BE2C (cell line): ENCODE data around the gene PRR15.

ENCODE experiments used
- DNase-seq: peaks from one replicate; pipeline ENCODE4 v3.0.0-alpha.2; 2020
- H3K27me3 ChIP-seq: fragments of 250-450 bp; sonication (Bioruptor Pico); 2 replicates; pipeline ENCODE4 v1.5.1; 2020; ENCODE audit warnings: mild to moderate bottlenecking
- H3K36me3 ChIP-seq: fragments of 250-450 bp; sonication (Bioruptor Pico); 2 replicates; pipeline ENCODE4 v1.5.1; 2020; ENCODE audit warnings: mild to moderate bottlenecking
- H3K4me1 ChIP-seq: fragments of 250-450 bp; sonication (Bioruptor Pico); 2 replicates; pipeline ENCODE4 v1.5.1; 2020
- H3K4me3 ChIP-seq: 2 replicates; pipeline ENCODE4 v1.5.1; 2011; ENCODE audit warnings: low read depth, low read length
- H3K9me3 ChIP-seq: fragments of 250-450 bp; sonication (Bioruptor Pico); 2 replicates; pipeline ENCODE4 v1.5.1; 2020
- CTCF ChIP-seq: IDR thresholded peaks from 2 replicates; pipeline ENCODE4 v1.5.1; 2012; ENCODE audit warnings: mild to moderate bottlenecking, low read depth, low read length

Gene PRR15

GRCh38 chr7:29604052-29604451 lies 40.4 kb downstream of the PRR15 start:
- no peak for TF ChIP-seq CTCF
- Histone ChIP-seq H3K9me3 (no peaks in the 10 kb centered on the region), H3K4me1 (no peaks in the 10 kb centered on the region), H3K36me3 (no peaks in the 10 kb centered on the region), H3K27me3 (no peaks in the 10 kb centered on the region; the same call in 1 of the 2 replicates), H3K4me3 (no peak overlapping the region)
- DNase-seq, result no peak

GRCh38 chr7:29604702-29605101 lies 41.1 kb downstream of the PRR15 start:
- Histone ChIP-seq H3K9me3 (no peaks in the 10 kb centered on the region), H3K4me3 (no peak overlapping the region), H3K27me3 (no peaks in the 10 kb centered on the region; the same call in 1 of the 2 replicates), H3K36me3 (no peaks in the 10 kb centered on the region), H3K4me1 (no peaks in the 10 kb centered on the region)
- DNase-seq, result no peak
- TF ChIP-seq CTCF, result no peak

- no peak for DNase-seq
- no peak for TF ChIP-seq CTCF
- Histone ChIP-seq H3K27me3 (no peaks in the 10 kb centered on the region; the same call in 1 of the 2 replicates), H3K4me1 (no peaks in the 10 kb centered on the region), H3K9me3 (no peaks in the 10 kb centered on the region), H3K4me3 (no peak overlapping the region), H3K36me3 (no peaks in the 10 kb centered on the region)
Measured at GRCh38 chr7:29605671-29606070, 42.0 kb downstream of the PRR15 start.

GRCh38 chr7:29606287-29606721 lies 42.7 kb downstream of the PRR15 start:
- H3K27me3 ChIP-seq, result no peaks in the 10 kb centered on the region; the same call in 1 of the 2 replicates

GRCh38 chr7:29606830-29607229 lies 43.2 kb downstream of the PRR15 start:
- no peaks in the 10 kb centered on the region for H3K4me1 ChIP-seq
- no peak overlapping the region for H3K4me3 ChIP-seq
- no peak for TF ChIP-seq CTCF
- H3K9me3 ChIP-seq, result no peaks in the 10 kb centered on the region
- no peaks in the 10 kb centered on the region; the same call in 1 of the 2 replicates for H3K27me3 ChIP-seq
- DNase-seq, result no peak
- no peaks in the 10 kb centered on the region for H3K36me3 ChIP-seq

More at GRCh38 chr7:29606287-29606721, 42.7 kb downstream of the PRR15 start:
- DNase-seq, result no peak
- no peaks in the 10 kb centered on the region for H3K36me3 ChIP-seq
- no peaks in the 10 kb centered on the region for H3K9me3 ChIP-seq
- no peak for TF ChIP-seq CTCF
- no peak overlapping the region for H3K4me3 ChIP-seq
- no peaks in the 10 kb centered on the region for H3K4me1 ChIP-seq

GRCh38 chr7:29607259-29607658 lies 43.6 kb downstream of the PRR15 start:
- Histone ChIP-seq H3K4me1 (no peaks in the 10 kb centered on the region), H3K4me3 (no peak overlapping the region), H3K36me3 (no peaks in the 10 kb centered on the region), H3K9me3 (no peaks in the 10 kb centered on the region), H3K27me3 (no peaks in the 10 kb centered on the region; the same call in 1 of the 2 replicates)
- no peak for TF ChIP-seq CTCF
- DNase-seq, result no peak
